RWPE1 (cell line): ENCODE data around the gene PCBP3.

Experiments used
- CTCF ChIA-PET: fragments of 350-600 bp; sonication (Branson Sonifier 250); formaldehyde crosslinking; extraction: SDS; loops from one replicate; lab custom pipeline; 2021; lab: Yijun Ruan, JAX
- POLR2A ChIA-PET: fragments of 400-600 bp; formaldehyde crosslinking; extraction: SDS; loops from one replicate; lab custom pipeline; 2020; ENCODE audit warnings: antibody characterized with exemption; ENCODE audit not compliant: low non-redundant PET; lab: Yijun Ruan, JAX
- DNase-seq: peaks from one replicate; pipeline ENCODE4 v3.0.0; 2012; ENCODE audit warnings: low spot score
- H3K27ac ChIP-seq: fragments of 450-650 bp; 2 replicates; pipeline ENCODE4 v1.5.1; 2017
- TF ChIP-seq, protein P1 (sequence below): fragments of 450-650 bp; conservative IDR thresholded peaks from 2 replicates; pipeline ENCODE4 v1.5.1; 2017; ENCODE audit warnings: low read depth, mild to moderate bottlenecking

The PCBP3 gene

DNA sequence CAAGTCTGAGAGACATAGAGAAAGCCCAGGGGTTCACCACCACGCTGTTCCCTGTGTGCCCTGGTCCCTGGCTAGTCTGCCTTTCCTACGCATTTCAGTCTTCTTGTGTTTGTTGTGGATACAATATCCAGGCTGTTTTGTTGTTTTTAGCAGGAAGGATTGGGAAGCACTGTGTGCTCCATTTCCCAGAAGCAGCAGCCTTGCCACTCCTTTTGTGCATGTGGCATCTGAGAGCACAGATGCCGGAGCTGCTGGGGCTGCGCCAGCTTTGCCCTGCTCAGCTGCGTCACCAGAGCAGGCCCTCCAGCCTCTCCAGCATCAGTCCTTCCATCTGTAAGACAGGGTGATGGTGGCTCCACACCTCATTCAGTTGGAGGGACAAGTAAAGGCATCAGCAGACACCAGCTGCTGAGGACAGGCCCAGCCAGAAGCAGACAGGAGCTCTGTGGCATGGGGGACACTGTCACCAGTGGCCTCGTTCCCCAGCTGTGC, 243.6 kb downstream of the PCBP3 start:
- H3K27ac ChIP-seq: peak overlapping the region; percentile 81
- TF ChIP-seq, protein P1, sequence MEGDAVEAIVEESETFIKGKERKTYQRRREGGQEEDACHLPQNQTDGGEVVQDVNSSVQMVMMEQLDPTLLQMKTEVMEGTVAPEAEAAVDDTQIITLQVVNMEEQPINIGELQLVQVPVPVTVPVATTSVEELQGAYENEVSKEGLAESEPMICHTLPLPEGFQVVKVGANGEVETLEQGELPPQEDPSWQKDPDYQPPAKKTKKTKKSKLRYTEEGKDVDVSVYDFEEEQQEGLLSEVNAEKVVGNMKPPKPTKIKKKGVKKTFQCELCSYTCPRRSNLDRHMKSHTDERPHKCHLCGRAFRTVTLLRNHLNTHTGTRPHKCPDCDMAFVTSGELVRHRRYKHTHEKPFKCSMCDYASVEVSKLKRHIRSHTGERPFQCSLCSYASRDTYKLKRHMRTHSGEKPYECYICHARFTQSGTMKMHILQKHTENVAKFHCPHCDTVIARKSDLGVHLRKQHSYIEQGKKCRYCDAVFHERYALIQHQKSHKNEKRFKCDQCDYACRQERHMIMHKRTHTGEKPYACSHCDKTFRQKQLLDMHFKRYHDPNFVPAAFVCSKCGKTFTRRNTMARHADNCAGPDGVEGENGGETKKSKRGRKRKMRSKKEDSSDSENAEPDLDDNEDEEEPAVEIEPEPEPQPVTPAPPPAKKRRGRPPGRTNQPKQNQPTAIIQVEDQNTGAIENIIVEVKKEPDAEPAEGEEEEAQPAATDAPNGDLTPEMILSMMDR: no peak
- ChIA-PET POLR2A (no interaction called here), CTCF (no interaction called here)
- DNase-seq: no peak

DNA sequence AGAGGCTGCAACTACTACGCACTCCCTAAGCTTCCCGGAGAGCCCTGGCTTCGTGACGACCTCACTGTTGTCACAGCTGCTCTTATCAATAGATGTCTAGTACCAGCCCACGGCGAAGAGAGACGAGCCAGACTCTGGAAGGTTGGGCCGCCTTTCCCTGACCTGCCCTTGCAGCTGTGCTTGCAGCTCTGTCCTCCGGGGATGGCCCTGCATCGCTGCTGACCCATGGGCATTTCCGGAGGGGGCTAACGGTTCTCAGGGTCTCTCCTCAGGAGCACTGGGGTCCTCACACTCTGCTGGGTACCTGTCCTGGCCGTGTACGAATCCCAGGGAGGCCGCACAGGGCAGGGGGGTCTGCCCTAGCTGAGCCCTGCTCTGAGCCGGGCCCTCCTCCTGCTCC, 244.3 kb downstream of the PCBP3 start:
- H3K27ac ChIP-seq: peak overlapping the region; percentile 81
- CTCF ChIA-PET: no interaction called here
- no peak for DNase-seq
- POLR2A ChIA-PET: no interaction called here
- TF ChIP-seq, protein P1: no peak

DNA sequence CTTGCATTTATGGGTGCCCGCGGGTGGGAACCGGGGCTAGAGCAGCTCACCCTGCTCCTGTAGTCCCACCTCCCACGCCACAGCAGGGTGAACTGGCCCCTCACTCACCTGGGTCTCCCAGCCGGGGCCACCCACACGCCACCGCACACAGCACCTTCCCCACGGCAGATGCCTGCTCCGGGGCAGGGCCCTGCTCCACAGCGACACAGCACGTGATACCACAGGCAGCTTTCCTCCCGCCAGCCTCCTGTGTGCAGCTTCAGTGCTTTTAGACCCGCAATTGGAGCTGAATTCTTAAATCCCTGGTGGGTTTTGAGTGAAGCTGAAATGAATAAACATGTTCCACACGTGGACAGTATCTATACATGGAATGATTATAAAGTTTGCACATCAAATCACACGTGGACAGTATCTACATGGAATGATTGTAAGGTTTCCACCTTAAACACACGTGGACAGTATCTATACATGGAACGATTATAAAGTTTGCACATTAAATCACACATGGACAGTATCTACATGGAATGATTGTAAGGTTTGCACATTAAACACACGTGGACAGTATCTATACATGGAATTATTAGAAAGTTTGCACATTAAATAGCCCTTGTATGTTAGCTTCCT, 245.0 kb downstream of the PCBP3 start:
- H3K27ac ChIP-seq: no peak overlapping the region
- TF ChIP-seq, protein P1: no peak
- POLR2A ChIA-PET: no interaction called here
- CTCF ChIA-PET: interaction anchor here (0.6 to 1.6 kb wide), 2 partner anchors 8 to 172 kb away, joined by 3 to 13 read pairs; no protein-coding TSS in a partner anchor
- no peak for DNase-seq

DNA sequence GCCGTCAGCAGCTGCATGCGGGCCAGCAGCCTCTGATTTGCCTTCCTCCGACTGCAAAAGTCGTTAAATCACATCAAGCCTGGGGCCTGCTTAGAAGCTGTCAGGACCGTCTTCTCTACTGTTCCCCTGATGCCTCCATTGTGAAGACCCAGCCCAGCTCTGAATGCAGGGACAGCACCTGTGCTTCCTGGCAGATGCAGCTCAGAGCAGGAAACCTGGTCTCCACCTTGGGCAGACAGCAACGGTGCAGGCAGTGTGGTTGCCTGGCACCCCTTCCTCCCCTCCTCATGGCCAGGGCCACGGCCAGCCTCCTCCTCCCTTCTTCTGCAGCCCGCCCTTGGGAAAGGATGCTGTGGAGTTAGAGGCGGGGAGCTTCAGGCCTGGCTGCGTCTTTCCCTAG, 245.7 kb downstream of the PCBP3 start:
- TF ChIP-seq, protein P1: no peak
- ChIA-PET CTCF (interaction anchor here (0.6 to 1.6 kb wide), 2 partner anchors 9 to 69 kb away, joined by 3 to 13 read pairs; no protein-coding TSS in a partner anchor), POLR2A (no interaction called here)
- H3K27ac ChIP-seq: no peak overlapping the region
- no peak for DNase-seq

DNA sequence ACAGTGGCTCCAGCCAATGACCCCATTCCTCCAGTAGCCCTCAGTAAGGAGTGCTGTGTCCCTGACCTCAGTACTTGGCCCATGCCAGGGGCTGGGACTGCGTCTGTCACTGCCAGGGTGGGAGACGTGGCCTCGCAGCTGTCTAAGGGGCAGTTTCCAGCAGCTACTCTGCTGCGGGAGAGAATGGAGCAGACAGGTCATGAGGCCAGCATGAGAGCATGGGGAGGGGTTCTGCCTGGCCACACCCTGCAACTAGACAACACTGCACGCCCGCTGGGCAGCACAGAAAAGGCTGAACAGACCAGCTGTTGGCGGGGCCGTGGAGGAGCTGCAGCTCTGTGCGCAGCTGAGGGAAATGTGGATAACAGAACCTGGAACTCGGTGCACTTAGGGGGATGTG, 246.4 kb downstream of the PCBP3 start:
- POLR2A ChIA-PET: no interaction called here
- DNase-seq: no peak
- TF ChIP-seq, protein P1: no peak
- no peak overlapping the region for H3K27ac ChIP-seq
- CTCF ChIA-PET: interaction anchor here (1.6 kb wide), 1 partner anchor 10 kb away, joined by 13 read pairs; no protein-coding TSS in a partner anchor

DNA sequence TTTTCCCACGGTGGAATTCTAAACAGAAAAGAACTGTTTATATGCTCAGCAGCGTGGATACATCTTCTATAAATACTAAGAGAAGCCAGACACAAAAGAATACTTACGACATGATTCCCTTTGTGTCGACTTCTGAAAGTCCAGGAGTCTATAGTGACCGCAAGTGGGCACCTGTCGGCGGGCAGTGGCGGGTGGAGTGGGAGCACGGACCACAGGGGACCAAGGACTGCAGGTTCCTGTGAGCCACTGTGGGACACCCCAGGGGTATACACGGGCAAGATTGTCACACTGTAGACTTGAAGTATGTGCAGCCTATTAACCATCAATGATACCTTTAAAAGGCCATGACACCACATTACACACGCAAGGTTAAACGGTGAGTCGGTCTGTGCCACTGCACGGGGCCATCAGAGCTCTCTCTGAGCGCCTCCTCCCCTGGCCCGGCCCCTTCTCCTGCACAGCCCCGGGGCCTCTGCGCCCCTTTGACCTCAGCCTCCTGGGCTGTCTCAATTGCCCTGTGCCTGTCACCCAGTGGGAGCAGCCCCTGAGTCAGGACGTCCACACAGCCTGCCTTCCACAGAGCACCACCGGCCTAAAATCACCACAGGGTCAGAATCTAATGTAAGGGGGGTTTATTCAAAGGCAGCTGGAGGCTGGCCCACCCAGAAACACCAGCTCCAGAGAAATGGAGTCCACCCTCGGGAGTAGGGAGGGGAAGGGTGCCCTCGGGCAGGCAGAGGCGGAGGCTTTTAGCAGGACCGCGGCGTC, 248.0 kb downstream of the PCBP3 start:
- DNase-seq: no peak
- TF ChIP-seq, protein P1: no peak
- POLR2A ChIA-PET: no interaction called here
- CTCF ChIA-PET: interaction anchor here (1.2 kb wide), 1 partner anchor 12 kb away, joined by 4 read pairs; no protein-coding TSS in a partner anchor
- H3K27ac ChIP-seq: no peak overlapping the region
